ENCODE results near the gene C2orf49. TPM values are rescaled to one million over a fixed set of nuclear protein-coding genes. Genes with fewer than 3 reads are reported as not detected.
A peak's percentile ranks its signal among the peaks of the same experiment; 100 is the strongest.

The C2orf49 gene
- total and polyA plus RNA-seq, 9 of the 15 experiments (the other 6 are each of a cell fraction or from before 2014, with no cell fraction given) = 17.9 to 38.2 (median 25.6) TPM

- peak; percentile 32; the same call in 1 of the 2 replicates for TF ChIP-seq REST (IDR thresholded peaks at IDR 0.05; ENCODE audit: borderline replicate concordance)
- no peak for TF ChIP-seq REST (CRISPR knock-in tag; IDR thresholded peaks at IDR 0.05; ENCODE audit: low read depth)
Measured at GRCh38 chr2:105377871-105378270, 40.5 kb downstream of the C2orf49 start (continued).

All from K562 (cell line).